MM.1S (cell line): Measurements from ENCODE around the gene RNF38.

Source experiments
- CTCF ChIP-seq: fragments of 300-600 bp; sonication (generic); IDR thresholded peaks from 2 replicates; pipeline ENCODE4 v1.5.1; 2016; ENCODE audit warnings: antibody characterized with exemption, low read length, mixed read lengths
- EZH2 ChIP-seq: fragments of 300-600 bp; sonication (generic); optimal IDR thresholded peaks from 2 replicates; pipeline ENCODE3; 2017; ENCODE audit warnings: low read depth, mild to moderate bottlenecking, antibody characterized with exemption, low read length, mixed read lengths
- EZH2phosphoT487 ChIP-seq: fragments of 300-600 bp; sonication (generic); IDR thresholded peaks from 2 replicates; pipeline ENCODE4 v1.6.1; 2018; ENCODE audit warnings: antibody characterized with exemption, low read length

GRCh38 chr9:36301227-36301626 lies 98.8 kb downstream of the RNF38 start:
- no peak for TF ChIP-seq CTCF
- no peak for TF ChIP-seq EZH2
- no peak for TF ChIP-seq EZH2phosphoT487
